Smooth muscle cell (in vitro differentiated cells): ENCODE results near the gene AIPL1. TPM values are rescaled to one million over a fixed set of nuclear protein-coding genes. Genes with fewer than 3 reads are reported as not detected.

Source experiments
- DNase-seq: peaks from one replicate; lab custom pipeline; 2025; ENCODE audit not compliant: unreplicated experiment; lab: John Stamatoyannopoulos, UW
- H2AFZ ChIP-seq: fragments of 200-600 bp; sonication (generic); 2 replicates; pipeline ENCODE4 v1.6.0; 2016; ENCODE audit warnings: antibody characterized with exemption, low read depth, mild to moderate bottlenecking
- H3F3A ChIP-seq: fragments of 200-600 bp; sonication (generic); 2 replicates; pipeline ENCODE4 v1.6.0; 2017; ENCODE audit warnings: antibody characterized with exemption, low read depth
- H3K27ac ChIP-seq: fragments of 200-600 bp; sonication (generic); 2 replicates; pipeline ENCODE4 v1.5.1; 2016; ENCODE audit warnings: low read depth, mild to moderate bottlenecking
- H3K27me3 ChIP-seq: fragments of 200-600 bp; sonication (generic); 2 replicates; pipeline ENCODE4 v1.6.1; 2016; ENCODE audit warnings: low read depth, mild to moderate bottlenecking
- H3K36me3 ChIP-seq: fragments of 200-600 bp; sonication (generic); 2 replicates; pipeline ENCODE4 v1.5.1; 2016; ENCODE audit warnings: low read depth
- H3K4me1 ChIP-seq: fragments of 200-600 bp; sonication (generic); 2 replicates; pipeline ENCODE4 v1.5.1; 2016; ENCODE audit warnings: low read depth
- H3K4me2 ChIP-seq: fragments of 200-600 bp; sonication (generic); 2 replicates; pipeline ENCODE4 v1.6.0; 2016; ENCODE audit warnings: mild to moderate bottlenecking
- H3K4me3 ChIP-seq: fragments of 200-600 bp; sonication (generic); 2 replicates; pipeline ENCODE4 v1.5.1; 2016; ENCODE audit warnings: mild to moderate bottlenecking
- H3K79me2 ChIP-seq: fragments of 200-600 bp; sonication (generic); 2 replicates; pipeline ENCODE4 v1.6.0; 2016; ENCODE audit warnings: low read depth, mild to moderate bottlenecking
- H3K9ac ChIP-seq: fragments of 200-600 bp; sonication (generic); 2 replicates; pipeline ENCODE4 v1.6.0; 2016; ENCODE audit warnings: low read depth
- H3K9me3 ChIP-seq: fragments of 200-600 bp; sonication (generic); replicated peaks from 2 replicates; pipeline ENCODE4 v1.5.1; 2016; ENCODE audit warnings: low read depth
- H4K20me1 ChIP-seq: fragments of 200-600 bp; sonication (generic); 2 replicates; pipeline ENCODE4 v1.6.0; 2016; ENCODE audit warnings: low read depth
- WGBS: methylation state at CpG from one replicate; pipeline ENCODE4 v1.1.7; 2016; ENCODE audit warnings: low lambda C conversion rate; 5-methylcytosine and 5-hydroxymethylcytosine counted together
- polyA plus RNA-seq: library from polyadenylated mRNA; unstranded; fragments of >200 nt; fragmentation: Nextera tagmentation; extraction: Ambion mirVana; gene quantifications from 2 replicates; pipeline ENCODE4 v1.2.1, GENCODE V29; 2016
- total RNA-seq: library from RNA; depleted of rRNA; stranded (reverse); fragments of >200 nt; gene quantifications from 2 replicates; pipeline ENCODE4 v1.2.3, GENCODE V29; 2014
- TF ChIP-seq, protein P1 (sequence below): fragments of 200-600 bp; sonication (generic); IDR thresholded peaks from 2 replicates; pipeline ENCODE4 v1.5.1; 2017; ENCODE audit warnings: borderline replicate concordance, mild to moderate bottlenecking, antibody characterized with exemption; ENCODE audit not compliant: insufficient read depth, poor library complexity, severe bottlenecking

AIPL1 gene
- total and polyA plus RNA-seq, 2 experiments from 2014 or later, result not detected

DNA sequence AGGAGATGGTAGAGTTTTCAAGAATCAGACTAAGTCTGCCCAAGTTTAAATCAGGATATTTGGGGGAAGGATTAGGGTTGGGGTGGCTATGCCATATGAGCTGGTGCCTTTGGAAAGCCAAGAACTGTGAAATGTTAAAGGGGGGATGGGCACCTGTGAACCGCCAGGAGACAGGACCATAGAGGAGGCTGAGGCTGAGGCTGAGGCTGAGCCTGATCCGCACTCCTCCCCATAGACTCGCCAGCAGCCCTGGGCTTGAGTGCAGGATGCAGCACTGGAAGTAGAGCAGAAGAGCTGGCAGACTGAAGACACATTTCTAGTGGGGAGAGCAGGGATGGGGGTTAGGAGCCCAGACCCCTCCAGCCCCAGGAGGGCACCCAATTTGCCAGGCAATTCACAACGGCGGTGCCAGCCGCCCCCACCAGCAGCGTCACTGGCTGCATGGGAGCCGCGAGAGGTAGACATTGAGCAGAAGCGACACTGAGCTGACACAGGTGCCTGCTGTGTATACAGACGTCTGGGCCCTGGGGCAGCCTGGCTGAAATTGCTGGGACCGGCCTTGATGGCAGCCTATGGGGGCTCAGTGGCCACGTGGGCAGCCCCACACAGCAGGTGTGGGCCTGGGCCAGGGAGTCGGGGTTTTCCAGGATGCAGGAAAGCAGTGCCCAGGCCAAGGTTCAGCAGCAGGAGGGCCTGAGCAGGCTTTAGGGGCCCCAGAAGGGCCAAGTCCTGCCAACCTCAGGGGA, 18.5 kb upstream of the AIPL1 start:
- H3K9ac ChIP-seq, result no peak overlapping the region
- WGBS, result 72% methylated on average over 14 of the region's 14 CpGs
- TF ChIP-seq, protein P1, sequence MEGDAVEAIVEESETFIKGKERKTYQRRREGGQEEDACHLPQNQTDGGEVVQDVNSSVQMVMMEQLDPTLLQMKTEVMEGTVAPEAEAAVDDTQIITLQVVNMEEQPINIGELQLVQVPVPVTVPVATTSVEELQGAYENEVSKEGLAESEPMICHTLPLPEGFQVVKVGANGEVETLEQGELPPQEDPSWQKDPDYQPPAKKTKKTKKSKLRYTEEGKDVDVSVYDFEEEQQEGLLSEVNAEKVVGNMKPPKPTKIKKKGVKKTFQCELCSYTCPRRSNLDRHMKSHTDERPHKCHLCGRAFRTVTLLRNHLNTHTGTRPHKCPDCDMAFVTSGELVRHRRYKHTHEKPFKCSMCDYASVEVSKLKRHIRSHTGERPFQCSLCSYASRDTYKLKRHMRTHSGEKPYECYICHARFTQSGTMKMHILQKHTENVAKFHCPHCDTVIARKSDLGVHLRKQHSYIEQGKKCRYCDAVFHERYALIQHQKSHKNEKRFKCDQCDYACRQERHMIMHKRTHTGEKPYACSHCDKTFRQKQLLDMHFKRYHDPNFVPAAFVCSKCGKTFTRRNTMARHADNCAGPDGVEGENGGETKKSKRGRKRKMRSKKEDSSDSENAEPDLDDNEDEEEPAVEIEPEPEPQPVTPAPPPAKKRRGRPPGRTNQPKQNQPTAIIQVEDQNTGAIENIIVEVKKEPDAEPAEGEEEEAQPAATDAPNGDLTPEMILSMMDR, result no peak
- peaks cover 4% of the 10 kb centered on the region for H3K4me1 ChIP-seq
- no peaks in the 10 kb centered on the region for H3K9me3 ChIP-seq
- H2AFZ ChIP-seq, result no peak overlapping the region
- no peaks in the 10 kb centered on the region for H4K20me1 ChIP-seq
- no peak for DNase-seq
- peaks cover 26% of the 10 kb centered on the region for H3K27me3 ChIP-seq
- H3K4me3 ChIP-seq, result no peak overlapping the region
- no peaks in the 10 kb centered on the region for H3K79me2 ChIP-seq
- no peak overlapping the region for H3K27ac ChIP-seq
- H3K4me2 ChIP-seq, result no peak overlapping the region
- no peaks in the 10 kb centered on the region for H3F3A ChIP-seq
- H3K36me3 ChIP-seq, result no peaks in the 10 kb centered on the region

GRCh38 chr17:6452471-6453266, 17.7 kb upstream of the AIPL1 start:
- no peaks in the 10 kb centered on the region for H3K36me3 ChIP-seq
- 92% methylated on average over 10 of the region's 10 CpGs for WGBS
- no peak overlapping the region for H3K27ac ChIP-seq
- no peaks in the 10 kb centered on the region for H4K20me1 ChIP-seq
- no peaks in the 10 kb centered on the region for H3K79me2 ChIP-seq
- TF ChIP-seq, protein P1, result no peak
- H3K9ac ChIP-seq, result no peak overlapping the region
- H3K9me3 ChIP-seq, result no peaks in the 10 kb centered on the region
- no peak overlapping the region for H2AFZ ChIP-seq
- no peaks in the 10 kb centered on the region for H3F3A ChIP-seq
- DNase-seq, result no peak
- H3K4me1 ChIP-seq, result peaks cover 4% of the 10 kb centered on the region
- peaks cover 26% of the 10 kb centered on the region for H3K27me3 ChIP-seq
- no peak overlapping the region for H3K4me3 ChIP-seq
- H3K4me2 ChIP-seq, result no peak overlapping the region

DNA sequence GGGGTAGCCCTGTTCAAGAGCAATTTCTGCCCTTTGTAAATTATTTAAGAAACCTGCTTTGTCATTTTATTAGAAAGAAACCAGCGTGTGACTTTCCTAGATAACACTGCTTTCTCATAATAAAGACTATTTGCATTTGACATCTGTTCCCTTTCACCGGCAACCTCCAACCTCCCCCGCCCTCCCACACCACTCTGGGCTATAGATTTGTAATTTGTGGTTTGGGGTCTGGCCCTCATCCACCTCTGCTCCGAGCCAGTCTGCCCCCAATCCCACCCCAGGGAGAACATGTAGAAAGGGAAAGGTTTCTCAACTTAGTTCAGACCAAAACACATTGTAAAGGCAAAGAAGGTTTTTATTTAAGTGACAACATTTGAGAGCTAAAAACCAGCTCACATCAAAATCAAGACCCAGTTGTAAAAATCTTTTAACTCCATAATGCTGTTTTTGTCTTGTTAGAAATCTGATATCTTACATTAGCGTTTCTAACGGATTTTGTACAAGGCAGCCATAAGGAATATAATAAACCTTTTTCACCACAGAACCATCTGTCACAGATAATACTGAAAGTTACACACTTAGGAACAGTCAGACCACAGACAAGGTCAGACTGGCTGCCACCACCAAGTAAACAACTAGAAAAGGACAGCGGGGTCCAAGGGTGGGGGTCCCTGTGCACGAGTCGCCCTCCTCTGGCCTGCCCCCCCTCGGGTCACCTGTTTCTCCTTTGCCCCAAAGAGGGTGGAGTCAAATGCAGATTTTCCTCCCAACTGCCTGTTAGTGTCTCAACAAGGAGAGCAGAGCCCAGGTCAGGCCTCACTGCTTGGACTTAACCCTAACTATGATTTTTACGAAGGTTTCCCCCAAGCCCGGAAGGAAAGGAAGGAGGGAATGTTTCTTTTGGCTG, 16.3 kb upstream of the AIPL1 start:
- H3K27me3 ChIP-seq, result peaks cover 24% of the 10 kb centered on the region
- peaks cover 4% of the 10 kb centered on the region for H3K4me1 ChIP-seq
- H3F3A ChIP-seq, result no peaks in the 10 kb centered on the region
- no peak overlapping the region for H3K4me2 ChIP-seq
- no peaks in the 10 kb centered on the region for H3K79me2 ChIP-seq
- H4K20me1 ChIP-seq, result no peaks in the 10 kb centered on the region
- DNase-seq, result no peak
- TF ChIP-seq, protein P1, result no peak
- H3K27ac ChIP-seq, result no peak overlapping the region
- H2AFZ ChIP-seq, result no peak overlapping the region
- no peaks in the 10 kb centered on the region for H3K9me3 ChIP-seq
- H3K9ac ChIP-seq, result no peak overlapping the region
- H3K4me3 ChIP-seq, result no peak overlapping the region
- 78% methylated on average over 12 of the region's 12 CpGs for WGBS
- no peaks in the 10 kb centered on the region for H3K36me3 ChIP-seq
